PFSK-1 (cell line): ENCODE data around the gene IFNG-AS1. TPM values are rescaled to one million over a fixed set of nuclear protein-coding genes. Genes with fewer than 3 reads are reported as not detected.

Experiments
- FOXP2 ChIP-seq: optimal IDR thresholded peaks from 2 replicates; pipeline ENCODE3; 2011; ENCODE audit warnings: borderline replicate concordance, control low read depth, inconsistent platforms; ENCODE audit not compliant: insufficient read depth; ENCODE audit errors: extremely low read length, extremely low read depth
- POLR2AphosphoS5 ChIP-seq: IDR thresholded peaks from 2 replicates; pipeline ENCODE4 v1.6.1; 2012; ENCODE audit warnings: low read depth, mild to moderate bottlenecking, control low read depth, low read length, moderate library complexity
- SIN3A ChIP-seq: IDR thresholded peaks from 2 replicates; pipeline ENCODE4 v1.6.1; 2012; ENCODE audit warnings: mild to moderate bottlenecking, low read length, moderate library complexity, borderline replicate concordance; ENCODE audit not compliant: insufficient read depth
- TAF1 ChIP-seq: IDR thresholded peaks from 2 replicates; pipeline ENCODE4 v1.6.1; 2012; ENCODE audit warnings: low read length, control low read depth, borderline replicate concordance; ENCODE audit not compliant: insufficient read depth
- polyA plus RNA-seq: library from polyadenylated mRNA; unstranded; fragments of >200 nt; gene quantifications from one replicate; pipeline ENCODE4 v1.2.1, GENCODE V29; 2012; ENCODE audit warnings: low read depth, missing spikeins; ENCODE audit not compliant: insufficient read length
- TF ChIP-seq, protein P1 (sequence below), 2 experiments: IDR thresholded peaks; 2 replicates each; pipeline versions ENCODE4 v1.6.1 to v1.8.0; 2011 to 2012; ENCODE audit warnings: low read depth in 2 of 2, low read length in 2 of 2, control low read depth in 1 of 2, inconsistent platforms in 1 of 2, mild to moderate bottlenecking in 1 of 2, moderate library complexity in 1 of 2; ENCODE audit not compliant: insufficient read depth in 1 of 2

Gene IFNG-AS1
- not detected for polyA plus RNA-seq

DNA sequence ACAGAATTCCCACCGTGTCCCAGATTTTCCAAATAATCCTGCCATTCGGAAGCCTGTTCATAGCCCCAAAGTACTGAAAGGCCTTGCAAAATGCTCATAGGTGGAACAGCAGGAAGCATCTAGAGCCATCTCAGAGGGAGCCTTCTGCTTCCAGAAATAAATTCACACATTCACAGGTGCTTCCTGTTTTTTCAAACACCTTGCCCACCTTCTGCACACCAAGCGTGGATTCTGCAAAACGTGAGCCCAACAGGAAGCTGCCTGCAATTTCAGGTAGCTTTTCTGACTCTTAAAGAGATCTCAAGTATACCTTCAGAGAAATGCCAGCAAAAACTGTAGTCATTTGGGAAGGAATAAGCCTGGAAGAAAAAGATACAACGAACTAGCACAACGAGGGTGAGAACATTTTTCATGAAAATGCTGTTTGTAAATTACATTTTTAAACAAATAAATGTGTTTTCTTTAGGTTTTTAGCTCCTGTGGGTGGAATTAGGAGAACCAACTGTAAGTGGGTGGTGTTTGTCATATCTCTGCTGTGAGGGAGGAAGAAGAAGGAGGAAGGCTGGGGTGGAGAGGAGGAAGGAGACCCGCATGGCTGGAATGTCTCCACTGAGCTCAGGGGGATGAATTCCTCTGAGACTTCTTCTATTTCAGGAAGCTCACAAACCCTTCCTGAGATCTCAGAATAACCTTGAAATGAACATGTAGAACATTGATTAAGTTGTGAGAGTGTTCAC lies at the start of gene IFNG-AS1:
IFNG-AS1 (plus strand) TSS at position 264 of the 737 bp plus-strand sequence.
- no peak for TF ChIP-seq FOXP2

- TF ChIP-seq TAF1 (no peak), FOXP2 (no peak), SIN3A (no peak), POLR2AphosphoS5 (no peak)
- TF ChIP-seq, protein P1, sequence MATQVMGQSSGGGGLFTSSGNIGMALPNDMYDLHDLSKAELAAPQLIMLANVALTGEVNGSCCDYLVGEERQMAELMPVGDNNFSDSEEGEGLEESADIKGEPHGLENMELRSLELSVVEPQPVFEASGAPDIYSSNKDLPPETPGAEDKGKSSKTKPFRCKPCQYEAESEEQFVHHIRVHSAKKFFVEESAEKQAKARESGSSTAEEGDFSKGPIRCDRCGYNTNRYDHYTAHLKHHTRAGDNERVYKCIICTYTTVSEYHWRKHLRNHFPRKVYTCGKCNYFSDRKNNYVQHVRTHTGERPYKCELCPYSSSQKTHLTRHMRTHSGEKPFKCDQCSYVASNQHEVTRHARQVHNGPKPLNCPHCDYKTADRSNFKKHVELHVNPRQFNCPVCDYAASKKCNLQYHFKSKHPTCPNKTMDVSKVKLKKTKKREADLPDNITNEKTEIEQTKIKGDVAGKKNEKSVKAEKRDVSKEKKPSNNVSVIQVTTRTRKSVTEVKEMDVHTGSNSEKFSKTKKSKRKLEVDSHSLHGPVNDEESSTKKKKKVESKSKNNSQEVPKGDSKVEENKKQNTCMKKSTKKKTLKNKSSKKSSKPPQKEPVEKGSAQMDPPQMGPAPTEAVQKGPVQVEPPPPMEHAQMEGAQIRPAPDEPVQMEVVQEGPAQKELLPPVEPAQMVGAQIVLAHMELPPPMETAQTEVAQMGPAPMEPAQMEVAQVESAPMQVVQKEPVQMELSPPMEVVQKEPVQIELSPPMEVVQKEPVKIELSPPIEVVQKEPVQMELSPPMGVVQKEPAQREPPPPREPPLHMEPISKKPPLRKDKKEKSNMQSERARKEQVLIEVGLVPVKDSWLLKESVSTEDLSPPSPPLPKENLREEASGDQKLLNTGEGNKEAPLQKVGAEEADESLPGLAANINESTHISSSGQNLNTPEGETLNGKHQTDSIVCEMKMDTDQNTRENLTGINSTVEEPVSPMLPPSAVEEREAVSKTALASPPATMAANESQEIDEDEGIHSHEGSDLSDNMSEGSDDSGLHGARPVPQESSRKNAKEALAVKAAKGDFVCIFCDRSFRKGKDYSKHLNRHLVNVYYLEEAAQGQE (IDR thresholded peaks at IDR 0.05; ENCODE audit: insufficient read depth in 1 of 2, low read depth in 2 of 2, low read length in 2 of 2) = no peak
Measured at GRCh38 chr12:67939611-67940010, 49.6 kb upstream of the IFNG-AS1 start.

GRCh38 chr12:67940780-67941243 lies 48.4 kb upstream of the IFNG-AS1 start:
- TF ChIP-seq FOXP2 = no peak
- TF ChIP-seq POLR2AphosphoS5 = no peak
- TF ChIP-seq TAF1 = no peak
- no peak for TF ChIP-seq SIN3A
- TF ChIP-seq, protein P1 (IDR thresholded peaks at IDR 0.05; ENCODE audit: insufficient read depth in 1 of 2, low read depth in 2 of 2, low read length in 2 of 2) = no peak

- no peak for TF ChIP-seq SIN3A
- TF ChIP-seq, protein P1 (IDR thresholded peaks at IDR 0.05; ENCODE audit: insufficient read depth in 1 of 2, low read depth in 2 of 2, low read length in 2 of 2) = no peak
- no peak for TF ChIP-seq FOXP2
- TF ChIP-seq POLR2AphosphoS5 = no peak
- no peak for TF ChIP-seq TAF1
Measured at GRCh38 chr12:67942724-67943123, 46.5 kb upstream of the IFNG-AS1 start.

GRCh38 chr12:67943141-67943892 lies 45.9 kb upstream of the IFNG-AS1 start:
- no peak for TF ChIP-seq POLR2AphosphoS5
- no peak for TF ChIP-seq TAF1
- TF ChIP-seq FOXP2 = no peak
- TF ChIP-seq SIN3A = no peak
- TF ChIP-seq, protein P1 (IDR thresholded peaks at IDR 0.05; ENCODE audit: insufficient read depth in 1 of 2, low read depth in 2 of 2, low read length in 2 of 2) = no peak
